HepG2 (cell line): ENCODE results near the gene RNH1. TPM values are rescaled to one million over a fixed set of nuclear protein-coding genes. Genes with fewer than 3 reads are reported as not detected.

Source experiments
- CBX1 ChIP-seq: IDR thresholded peaks from one replicate; pipeline ENCODE4 v1.6.1; 2016; ENCODE audit warnings: antibody characterized with exemption, low read depth
- CEBPG ChIP-seq: IDR thresholded peaks from 2 replicates; pipeline ENCODE4 v1.6.1; 2016
- DMTF1 ChIP-seq: sonication (generic); formaldehyde crosslinking; IDR thresholded peaks from 2 replicates; pipeline ENCODE4 v1.4.0; 2020; ENCODE audit warnings: mild to moderate bottlenecking, missing genetic modification reagents
- GTF2F1 ChIP-seq: fragments of 150-350 bp; IDR thresholded peaks from 2 replicates; pipeline ENCODE4 v1.6.1; 2014; ENCODE audit warnings: low read length
- HIC2 ChIP-seq: sonication (generic); formaldehyde crosslinking; IDR thresholded peaks from 2 replicates; pipeline ENCODE4 v1.9.0; 2022; ENCODE audit warnings: low read depth, missing genetic modification reagents
- NR2F1 ChIP-seq, 2 experiments: fragments of 450-650 bp in 1 of 2; formaldehyde crosslinking in 1 of 2; IDR thresholded peaks; 2 replicates each; pipeline versions ENCODE4 v1.5.0 to v1.6.1; 2016 to 2020; ENCODE audit warnings: mild to moderate bottlenecking in 1 of 2, missing compliant biosample characterization in 1 of 2, missing genetic modification reagents in 1 of 2, moderate library complexity in 1 of 2
- NRL ChIP-seq: sonication (generic); formaldehyde crosslinking; IDR thresholded peaks from 2 replicates; pipeline ENCODE4 v1.5.0; 2020; ENCODE audit warnings: missing genetic modification reagents, mild to moderate bottlenecking, moderate library complexity, borderline replicate concordance
- PHB2 ChIP-seq: fragments of 450-650 bp; IDR thresholded peaks from 2 replicates; pipeline ENCODE4 v1.6.1; 2018; ENCODE audit not compliant: partially characterized antibody
- POGK ChIP-seq: sonication (generic); formaldehyde crosslinking; conservative IDR thresholded peaks from 2 replicates; pipeline ENCODE4 v1.8.0; 2022; ENCODE audit warnings: mild to moderate bottlenecking, moderate library complexity, missing genetic modification reagents
- ZFP1 ChIP-seq: IDR thresholded peaks from 2 replicates; pipeline ENCODE4 v1.6.1; 2016
- ZNF121 ChIP-seq: sonication (generic); formaldehyde crosslinking; IDR thresholded peaks from 2 replicates; pipeline ENCODE4 v1.5.0; 2020; ENCODE audit warnings: mild to moderate bottlenecking, missing genetic modification reagents
- ZNF207 ChIP-seq: fragments of 450-650 bp; IDR thresholded peaks from 2 replicates; pipeline ENCODE4 v1.6.1; 2016; ENCODE audit warnings: antibody characterized with exemption, borderline replicate concordance
- ZNF282 ChIP-seq: fragments of 450-650 bp; IDR thresholded peaks from 2 replicates; pipeline ENCODE4 v1.6.1; 2018; ENCODE audit not compliant: partially characterized antibody
- ZNF430 ChIP-seq: sonication (generic); formaldehyde crosslinking; IDR thresholded peaks from 2 replicates; pipeline ENCODE4 v1.9.0; 2021; ENCODE audit warnings: mild to moderate bottlenecking, missing genetic modification reagents
- ZNF44 ChIP-seq: sonication (generic); formaldehyde crosslinking; IDR thresholded peaks from 2 replicates; pipeline ENCODE4 v1.5.1; 2020; ENCODE audit warnings: mild to moderate bottlenecking, missing genetic modification reagents
- ZNF496 ChIP-seq: sonication (generic); formaldehyde crosslinking; IDR thresholded peaks from 2 replicates; pipeline ENCODE4 v1.8.1; 2023; ENCODE audit warnings: mild to moderate bottlenecking, moderate library complexity, missing genetic modification reagents; ENCODE audit not compliant: insufficient replicate concordance
- polyA plus RNA-seq, 8 experiments: library from polyadenylated mRNA; depleted of rRNA in 3 of 8; stranded (reverse) in 7 of 8; unstranded in 1 of 8; fragments of >200 nt; fragmentation: Illumina TruSeq in 4 of 8; extraction: Trizol in 4 of 8; gene quantifications; 2 replicates each; pipeline versions ENCODE4 v1.2.1 to v1.2.3, GENCODE V29; 2011 to 2016; ENCODE audit warnings: low read depth in 4 of 8, missing spikeins in 1 of 8, mixed read lengths in 1 of 8; ENCODE audit not compliant: insufficient read depth in 1 of 8
- total RNA-seq, 5 experiments: library from RNA; depleted of rRNA; stranded (reverse); fragments of >200 nt; fragmentation: Illumina TruSeq; extraction: Trizol; gene quantifications; 2 replicates each; pipeline ENCODE4 v1.2.3, GENCODE V29; 2016; ENCODE audit warnings: low read depth in 1 of 5
- TF ChIP-seq, protein P1 (sequence below): sonication (generic); IDR thresholded peaks from 2 replicates; pipeline ENCODE4 v1.6.1; 2016; ENCODE audit warnings: low read depth, borderline replicate concordance
- TF ChIP-seq, protein P2 (sequence below): sonication (generic); formaldehyde crosslinking; IDR thresholded peaks from 2 replicates; pipeline ENCODE4 v1.4.0; 2020; ENCODE audit warnings: mild to moderate bottlenecking, missing genetic modification reagents
- TF ChIP-seq, protein P3 (sequence below): sonication (generic); formaldehyde crosslinking; IDR thresholded peaks from 2 replicates; pipeline ENCODE4 v1.8.0; 2022; ENCODE audit warnings: missing genetic modification reagents, mild to moderate bottlenecking, inconsistent platforms, borderline replicate concordance

RNH1 gene
- total and polyA plus RNA-seq, 2 of the 13 experiments (the other 11 are each of a cell fraction or from before 2014, with no cell fraction given): 36.0 to 74.1 TPM

DNA sequence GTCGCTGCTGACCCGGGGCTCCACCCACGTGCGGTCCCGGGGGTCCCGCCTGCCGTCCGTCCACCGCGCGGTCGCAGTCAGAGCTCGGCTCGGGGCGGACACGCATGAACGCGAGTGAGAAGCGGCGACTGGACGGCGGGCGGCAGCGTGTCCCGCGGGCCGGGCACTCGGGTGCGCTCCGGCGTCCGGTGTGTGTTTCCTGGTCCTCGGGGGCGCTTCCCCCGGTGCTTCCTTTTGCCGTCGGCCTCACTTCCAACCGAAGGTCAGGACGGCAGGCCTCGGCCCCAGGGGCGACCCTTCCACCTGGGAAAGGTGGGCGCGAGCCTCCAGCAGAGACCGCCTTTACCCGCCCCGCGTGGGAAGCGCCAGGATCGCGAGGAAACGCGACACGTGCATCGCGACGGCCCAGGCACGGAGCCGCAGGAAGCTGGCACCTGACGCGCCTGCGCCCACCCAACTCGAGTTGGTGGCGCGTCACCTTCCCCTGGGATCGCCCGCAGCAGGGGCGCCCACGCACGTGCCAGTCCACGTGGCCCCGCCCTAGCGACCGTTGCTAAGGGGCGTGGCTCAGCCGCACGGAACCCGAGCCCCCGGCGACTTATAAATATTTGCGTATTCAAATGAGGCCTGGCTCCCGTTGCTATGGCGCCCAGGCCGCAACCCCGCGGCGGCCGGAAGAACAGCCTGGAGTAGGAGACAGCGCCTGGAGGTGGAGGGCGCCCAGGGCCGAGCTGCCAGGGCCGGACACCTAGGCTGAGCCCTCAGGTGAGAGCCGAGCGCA, 30.0 kb upstream of the RNH1 start, which contains the start of gene LRRC56 (continued):
- TF ChIP-seq, protein P1, sequence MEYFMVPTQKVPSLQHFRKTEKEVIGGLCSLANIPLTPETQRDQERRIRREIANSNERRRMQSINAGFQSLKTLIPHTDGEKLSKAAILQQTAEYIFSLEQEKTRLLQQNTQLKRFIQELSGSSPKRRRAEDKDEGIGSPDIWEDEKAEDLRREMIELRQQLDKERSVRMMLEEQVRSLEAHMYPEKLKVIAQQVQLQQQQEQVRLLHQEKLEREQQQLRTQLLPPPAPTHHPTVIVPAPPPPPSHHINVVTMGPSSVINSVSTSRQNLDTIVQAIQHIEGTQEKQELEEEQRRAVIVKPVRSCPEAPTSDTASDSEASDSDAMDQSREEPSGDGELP: peak; percentile 23; the same call in 1 of the 2 replicates
- TF ChIP-seq ZNF207 (no peak), ZNF282 (no peak), DMTF1 (no peak), CEBPG (CRISPR knock-in tag) (no peak), ZNF44 (CRISPR knock-in tag) (no peak), PHB2 (no peak), CBX1 (no peak), NRL (CRISPR knock-in tag) (peak; percentile 54; the same call in 1 of the 2 replicates), GTF2F1 (no peak), POGK (no peak), ZNF121 (CRISPR knock-in tag) (peak; percentile 46; the same call in 1 of the 2 replicates), ZNF496 (no peak), ZFP1 (CRISPR knock-in tag) (peak; percentile 23; the same call in 1 of the 2 replicates), ZNF430 (CRISPR knock-in tag) (no peak), HIC2 (0 out of 2 replicates have a peak, but pooled peaks have one; percentile 52), NR2F1 (CRISPR knock-in tag; IDR thresholded peaks at IDR 0.05) (no peak)
- TF ChIP-seq, protein P2, sequence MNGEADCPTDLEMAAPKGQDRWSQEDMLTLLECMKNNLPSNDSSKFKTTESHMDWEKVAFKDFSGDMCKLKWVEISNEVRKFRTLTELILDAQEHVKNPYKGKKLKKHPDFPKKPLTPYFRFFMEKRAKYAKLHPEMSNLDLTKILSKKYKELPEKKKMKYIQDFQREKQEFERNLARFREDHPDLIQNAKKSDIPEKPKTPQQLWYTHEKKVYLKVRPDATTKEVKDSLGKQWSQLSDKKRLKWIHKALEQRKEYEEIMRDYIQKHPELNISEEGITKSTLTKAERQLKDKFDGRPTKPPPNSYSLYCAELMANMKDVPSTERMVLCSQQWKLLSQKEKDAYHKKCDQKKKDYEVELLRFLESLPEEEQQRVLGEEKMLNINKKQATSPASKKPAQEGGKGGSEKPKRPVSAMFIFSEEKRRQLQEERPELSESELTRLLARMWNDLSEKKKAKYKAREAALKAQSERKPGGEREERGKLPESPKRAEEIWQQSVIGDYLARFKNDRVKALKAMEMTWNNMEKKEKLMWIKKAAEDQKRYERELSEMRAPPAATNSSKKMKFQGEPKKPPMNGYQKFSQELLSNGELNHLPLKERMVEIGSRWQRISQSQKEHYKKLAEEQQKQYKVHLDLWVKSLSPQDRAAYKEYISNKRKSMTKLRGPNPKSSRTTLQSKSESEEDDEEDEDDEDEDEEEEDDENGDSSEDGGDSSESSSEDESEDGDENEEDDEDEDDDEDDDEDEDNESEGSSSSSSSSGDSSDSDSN (CRISPR knock-in tag): no peak
- TF ChIP-seq, protein P3, sequence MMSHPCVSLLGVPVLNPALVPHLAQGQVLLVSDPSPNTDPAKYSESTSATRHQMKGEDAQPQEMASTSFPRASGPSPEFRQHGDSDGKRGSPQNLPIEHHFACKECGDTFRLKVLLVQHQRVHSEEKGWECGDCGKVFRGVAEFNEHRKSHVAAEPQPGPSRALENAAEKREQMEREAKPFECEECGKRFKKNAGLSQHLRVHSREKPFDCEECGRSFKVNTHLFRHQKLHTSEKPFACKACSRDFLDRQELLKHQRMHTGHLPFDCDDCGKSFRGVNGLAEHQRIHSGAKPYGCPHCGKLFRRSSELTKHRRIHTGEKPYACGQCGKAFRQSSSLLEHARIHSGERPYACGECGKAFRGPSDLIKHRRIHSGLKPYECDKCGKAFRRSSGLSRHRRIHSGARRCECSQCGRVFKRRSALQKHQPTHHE: no peak
